IMR-90 (cell line): ENCODE data around the gene TBX4. TPM values are rescaled to one million over a fixed set of nuclear protein-coding genes. Genes with fewer than 3 reads are reported as not detected.

Experiments used
- ATAC-seq: fragments of 200-7000 bp; cut with Tn5 transposase; 2 replicates; pipeline ENCODE4 v1.9.1; 2020; ENCODE audit warnings: low read depth, mild to moderate bottlenecking, moderate library complexity
- BruUV-seq: library from RNA; stranded (reverse); fragments of 400-500 nt; replicated peaks from 2 replicates; lab custom pipeline; 2021; lab: Mats Ljungman, UMichigan
- CTCF ChIA-PET: fragments of 300-600 bp; formaldehyde crosslinking; extraction: SDS; loops from one replicate; lab custom pipeline; 2021; ENCODE audit warnings: antibody characterized with exemption; lab: Yijun Ruan, JAX
- POLR2A ChIA-PET: fragments of 300-600 bp; sonication (Branson Sonifier 250); formaldehyde crosslinking; loops from one replicate; lab custom pipeline; 2022; ENCODE audit warnings: antibody characterized with exemption; ENCODE audit not compliant: unreplicated experiment; lab: Charles Lee
- DNase-seq: peaks from one replicate; pipeline ENCODE4 v3.0.0; 2013
- H2AFZ ChIP-seq: replicated peaks from 2 replicates; pipeline ENCODE3; 2013; ENCODE audit warnings: low read length, mild to moderate bottlenecking; ENCODE audit not compliant: poor library complexity
- H2AK5ac ChIP-seq: 2 replicates; pipeline ENCODE4 v1.6.1; 2013; ENCODE audit warnings: low read depth, low read length, inconsistent platforms
- H2AK9ac ChIP-seq: replicated peaks from 2 replicates; pipeline ENCODE3; 2013; ENCODE audit warnings: mild to moderate bottlenecking, low read depth, low read length, moderate library complexity; ENCODE audit not compliant: poor library complexity
- H2BK120ac ChIP-seq: 2 replicates; pipeline ENCODE4 v1.6.1; 2013; ENCODE audit warnings: low read depth, low read length, inconsistent platforms
- H2BK15ac ChIP-seq: 3 replicates; pipeline ENCODE4 v1.6.1; 2013; ENCODE audit warnings: low read depth, low read length, inconsistent platforms
- H2BK20ac ChIP-seq: 2 replicates; pipeline ENCODE4 v1.6.1; 2013; ENCODE audit warnings: low read depth, mild to moderate bottlenecking, inconsistent platforms, low read length, moderate library complexity
- H2BK5ac ChIP-seq: 2 replicates; pipeline ENCODE4 v1.6.1; 2013; ENCODE audit warnings: mild to moderate bottlenecking, low read depth, low read length, inconsistent platforms; ENCODE audit not compliant: poor library complexity, severe bottlenecking
- H3K14ac ChIP-seq: replicated peaks from 2 replicates; pipeline ENCODE4 v1.6.1; 2013; ENCODE audit warnings: low read depth, low read length, inconsistent platforms
- H3K18ac ChIP-seq: 2 replicates; pipeline ENCODE4 v1.6.1; 2013; ENCODE audit warnings: low read depth, low read length, control low read depth
- H3K23ac ChIP-seq: 2 replicates; pipeline ENCODE4 v1.6.1; 2013; ENCODE audit warnings: low read depth, low read length, inconsistent platforms
- H3K27ac ChIP-seq: 2 replicates; pipeline ENCODE4 v1.5.1; 2013; ENCODE audit warnings: mild to moderate bottlenecking, control low read depth, low read length; ENCODE audit not compliant: insufficient read depth
- H3K27me3 ChIP-seq: 2 replicates; pipeline ENCODE4 v1.6.1; 2013; ENCODE audit warnings: low read length; ENCODE audit not compliant: control insufficient read depth, insufficient read depth
- H3K36me3 ChIP-seq: 2 replicates; pipeline ENCODE4 v1.6.1; 2013; ENCODE audit warnings: low read length, mixed read lengths; ENCODE audit not compliant: control insufficient read depth, insufficient read depth
- H3K4ac ChIP-seq: 2 replicates; pipeline ENCODE4 v1.6.1; 2013; ENCODE audit warnings: low read depth, low read length, inconsistent platforms
- H3K4me1 ChIP-seq: 2 replicates; pipeline ENCODE4 v1.6.1; 2013; ENCODE audit warnings: low read length, mixed read lengths; ENCODE audit not compliant: control insufficient read depth, insufficient read depth
- H3K4me2 ChIP-seq: 2 replicates; pipeline ENCODE4 v1.6.1; 2013; ENCODE audit warnings: low read depth, mild to moderate bottlenecking, control low read depth, low read length, moderate library complexity
- H3K4me3 ChIP-seq: 2 replicates; pipeline ENCODE4 v1.5.1; 2013; ENCODE audit warnings: low read depth, mild to moderate bottlenecking, control low read depth, low read length, moderate library complexity; ENCODE audit not compliant: insufficient read depth
- H3K56ac ChIP-seq: 2 replicates; pipeline ENCODE4 v1.6.1; 2013; ENCODE audit warnings: low read length, inconsistent platforms; ENCODE audit not compliant: insufficient read depth; ENCODE audit errors: extremely low read depth
- H3K79me1 ChIP-seq, 2 experiments: 2 replicates each; pipeline ENCODE4 v1.6.1; 2013; ENCODE audit warnings: low read length in 2 of 2, inconsistent platforms in 1 of 2, low read depth in 1 of 2
- H3K9ac ChIP-seq: 2 replicates; pipeline ENCODE4 v1.6.1; 2013; ENCODE audit warnings: low read depth, low read length, control low read depth
- H3K9me1 ChIP-seq: 2 replicates; pipeline ENCODE4 v1.6.1; 2013; ENCODE audit warnings: low read length, inconsistent platforms; ENCODE audit not compliant: insufficient read depth
- H3K9me3 ChIP-seq: 2 replicates; pipeline ENCODE4 v1.6.1; 2013; ENCODE audit warnings: low read length; ENCODE audit not compliant: control insufficient read depth, insufficient read depth
- H4K20me1 ChIP-seq: 2 replicates; pipeline ENCODE4 v1.6.1; 2013; ENCODE audit warnings: low read length, inconsistent platforms; ENCODE audit not compliant: insufficient read depth
- H4K5ac ChIP-seq: 2 replicates; pipeline ENCODE4 v1.6.1; 2013; ENCODE audit warnings: mild to moderate bottlenecking, low read depth, low read length, control low read depth
- H4K8ac ChIP-seq, 2 experiments: 2 replicates each; pipeline ENCODE4 v1.6.1; 2013; ENCODE audit warnings: low read depth in 2 of 2, low read length in 2 of 2, control low read depth in 1 of 2, inconsistent platforms in 1 of 2
- H4K91ac ChIP-seq: 2 replicates; pipeline ENCODE4 v1.6.1; 2013; ENCODE audit warnings: low read depth, low read length, inconsistent platforms; ENCODE audit not compliant: insufficient read depth
- NFE2L2 ChIP-seq: fragments of 150-350 bp; IDR thresholded peaks from 2 replicates; pipeline ENCODE4 v1.6.1; 2016; ENCODE audit warnings: low read depth, mild to moderate bottlenecking, low read length
- RAD21 ChIP-seq: IDR thresholded peaks from 2 replicates; pipeline ENCODE4 v1.6.1; 2012; ENCODE audit warnings: low read length, improper control_type of control experiment
- USF2 ChIP-seq: fragments of 150-350 bp; IDR thresholded peaks from 2 replicates; pipeline ENCODE4 v1.6.1; 2017; ENCODE audit warnings: mild to moderate bottlenecking, antibody characterized with exemption, low read length, low read depth
- WGBS, 2 experiments: methylation state at CpG; one replicate each; pipeline versions ENCODE4 v1.1.5 to v1.1.7; 2013; ENCODE audit warnings: missing lambda C conversion rate in 2 of 2; ENCODE audit not compliant: insufficient read length in 1 of 2; ENCODE audit errors: extremely low coverage in 2 of 2; 5-methylcytosine and 5-hydroxymethylcytosine counted together
- dilution Hi-C: fragments of 300-500 bp; cut with HindIII; formaldehyde crosslinking; loops from one replicate; pipeline ENCODE4 v1.14.3; 2018; ENCODE audit warnings: low sequenced_read_pairs; ENCODE audit not compliant: unreplicated experiment
- in situ Hi-C: fragments of 300-500 bp; cut with MboI; formaldehyde crosslinking; loops from 3 replicates; pipeline ENCODE4 v1.14.3; 2019; ENCODE audit warnings: low sequenced_read_pairs, inconsistent platforms, mixed read lengths
- intact Hi-C: fragments of 100-400 bp; cut with micrococcal nuclease; formaldehyde crosslinking; loops from 2 replicates; pipeline ENCODE4 v1.10.0; 2022
- polyA plus RNA-seq, 3 experiments: library from polyadenylated mRNA; depleted of rRNA; stranded (reverse); fragments of >200 nt; gene quantifications; 2 replicates each; pipeline ENCODE4 v1.2.3, GENCODE V29; 2012; ENCODE audit warnings: low replicate concordance in 1 of 3
- total RNA-seq: library from RNA; depleted of rRNA; stranded (reverse); fragments of >200 nt; gene quantifications from 2 replicates; pipeline ENCODE4 v1.2.3, GENCODE V29; 2012

Gene TBX4
- total and polyA plus RNA-seq, 2 of the 4 experiments (the other 2 are of a cell fraction) = 0.05 TPM; not detected in 1

- Histone ChIP-seq H4K5ac (no peak overlapping the region), H4K20me1 (no peaks in the 10 kb centered on the region), H2BK5ac (no peak overlapping the region), H2BK20ac (no peak overlapping the region), H3K56ac (no peak overlapping the region), H3K36me3 (no peaks in the 10 kb centered on the region), H3K79me1 (no peaks in the 10 kb centered on the region), H4K91ac (no peak overlapping the region), H2AK9ac (no peak overlapping the region), H3K27ac (no peak overlapping the region), H3K4ac (no peak overlapping the region), H3K9me1 (no peaks in the 10 kb centered on the region), H3K18ac (no peak overlapping the region), H3K23ac (no peak overlapping the region), H3K4me3 (no peak overlapping the region), H2BK120ac (no peak overlapping the region), H3K4me2 (no peak overlapping the region), H3K9ac (no peak overlapping the region), H2AFZ (no peak overlapping the region), H4K8ac (no peak overlapping the region), H3K27me3 (peaks cover 1% of the 10 kb centered on the region; the same call in 1 of the 2 replicates), H3K9me3 (no peaks in the 10 kb centered on the region), H3K4me1 (no peaks in the 10 kb centered on the region), H2BK15ac (no peak overlapping the region), H3K14ac (no peak overlapping the region), H2AK5ac (no peak overlapping the region)
- TF ChIP-seq NFE2L2 (no peak), RAD21 (no peak), USF2 (no peak)
- ATAC-seq (no peak), DNase-seq (no peak)
- no TSS peak for BruUV-seq
- no CpG with 5 or more reads among the region's 7 CpGs for WGBS, 2 experiments
- intact Hi-C loops (no loop called here), in situ Hi-C loops (no loop called here), dilution Hi-C loops (no loop called here)
- POLR2A ChIA-PET = no interaction called here
- CTCF ChIA-PET = no interaction called here
Observed at GRCh38 chr17:61531223-61531622, 79.0 kb downstream of the TBX4 start.
